ENCODE data around the gene NTN3. TPM values are rescaled to one million over a fixed set of nuclear protein-coding genes. Genes with fewer than 3 reads are reported as not detected.

NTN3 gene
- total RNA-seq, 1 experiment from 2014 or later = 0.39 TPM

DNA sequence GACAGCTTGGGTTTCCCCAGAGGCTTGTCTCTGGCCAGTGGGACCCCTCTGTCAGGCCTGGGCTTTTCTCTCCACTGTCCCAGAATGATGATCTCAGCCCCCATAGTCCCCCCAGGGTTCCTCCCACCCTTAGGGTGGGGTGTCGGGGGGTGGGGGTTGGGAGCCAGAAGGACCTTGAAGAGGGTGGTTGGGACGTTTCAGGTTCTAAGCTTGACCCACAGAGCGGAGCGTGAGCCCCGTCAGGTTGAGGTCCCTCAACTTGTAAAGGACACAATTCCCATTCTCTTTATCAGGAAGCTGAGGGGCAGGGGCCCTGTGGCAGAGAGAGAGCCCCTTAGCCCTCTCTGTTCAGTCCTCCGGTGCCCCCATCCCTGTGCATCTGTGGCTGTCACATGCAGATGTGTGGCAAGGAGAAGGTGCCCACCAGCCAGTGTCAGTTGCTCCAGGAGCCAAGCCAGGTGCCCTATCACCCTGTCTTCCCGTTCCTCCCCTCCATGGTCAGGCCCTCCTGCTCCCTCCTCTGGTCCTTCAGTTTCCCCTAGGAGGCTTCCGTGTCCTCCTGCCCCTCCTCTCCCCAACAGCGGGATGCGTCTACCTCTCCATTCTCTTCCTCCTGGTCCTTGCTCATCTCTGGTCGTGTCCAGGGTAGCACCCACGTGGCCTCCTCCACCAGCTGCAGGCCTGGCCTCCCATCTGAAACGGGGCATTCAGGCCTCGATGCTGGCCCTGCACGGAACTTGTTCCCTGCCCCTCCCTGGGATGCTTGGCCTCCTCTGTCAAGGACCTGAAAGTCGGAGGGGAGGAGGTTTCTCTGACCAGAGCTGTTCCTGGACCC lies 1.5 kb upstream of the NTN3 start:
- peaks cover 4% of the 10 kb centered on the region for H3K36me3 Mint-ChIP-seq (ENCODE audit: insufficient read depth, unreplicated experiment)
- H3K4me1 ChIP-seq = peaks cover 36% of the 10 kb centered on the region
- H3K4me3 Mint-ChIP-seq (ENCODE audit: unreplicated experiment) = peak overlapping the region; percentile 48
- H3K36me3 ChIP-seq (ENCODE audit: control insufficient read depth, insufficient read depth, low read length) = no peaks in the 10 kb centered on the region
- POLR2A ChIA-PET = interaction anchor here (1.7 kb wide), 1 partner anchor 10 kb away, joined by 8 read pairs; the partner anchor contains the start of gene TEDC2
- no TSS peak for BruUV-seq (replicated peaks)
- no peak overlapping the region for H3K27ac Mint-ChIP-seq (ENCODE audit: unreplicated experiment)
- CTCF ChIA-PET = interaction anchor here (1.2 to 1.7 kb wide), 2 partner anchors 32 to 54 kb away, joined by 3 to 14 read pairs; no protein-coding TSS in a partner anchor
- no peaks in the 10 kb centered on the region for H3K27me3 Mint-ChIP-seq (ENCODE audit: insufficient read depth, unreplicated experiment)
- no peaks in the 10 kb centered on the region for H3K9me3 ChIP-seq
- TF ChIP-seq, protein P1, sequence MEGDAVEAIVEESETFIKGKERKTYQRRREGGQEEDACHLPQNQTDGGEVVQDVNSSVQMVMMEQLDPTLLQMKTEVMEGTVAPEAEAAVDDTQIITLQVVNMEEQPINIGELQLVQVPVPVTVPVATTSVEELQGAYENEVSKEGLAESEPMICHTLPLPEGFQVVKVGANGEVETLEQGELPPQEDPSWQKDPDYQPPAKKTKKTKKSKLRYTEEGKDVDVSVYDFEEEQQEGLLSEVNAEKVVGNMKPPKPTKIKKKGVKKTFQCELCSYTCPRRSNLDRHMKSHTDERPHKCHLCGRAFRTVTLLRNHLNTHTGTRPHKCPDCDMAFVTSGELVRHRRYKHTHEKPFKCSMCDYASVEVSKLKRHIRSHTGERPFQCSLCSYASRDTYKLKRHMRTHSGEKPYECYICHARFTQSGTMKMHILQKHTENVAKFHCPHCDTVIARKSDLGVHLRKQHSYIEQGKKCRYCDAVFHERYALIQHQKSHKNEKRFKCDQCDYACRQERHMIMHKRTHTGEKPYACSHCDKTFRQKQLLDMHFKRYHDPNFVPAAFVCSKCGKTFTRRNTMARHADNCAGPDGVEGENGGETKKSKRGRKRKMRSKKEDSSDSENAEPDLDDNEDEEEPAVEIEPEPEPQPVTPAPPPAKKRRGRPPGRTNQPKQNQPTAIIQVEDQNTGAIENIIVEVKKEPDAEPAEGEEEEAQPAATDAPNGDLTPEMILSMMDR (IDR thresholded peaks at IDR 0.05; ENCODE audit: insufficient read depth in 1 of 2, low read depth in 1 of 2, low read length in 1 of 2, severe bottlenecking in 1 of 2, unreplicated experiment in 1 of 2) = no peak
- intact Hi-C loops (cut with micrococcal nuclease; ENCODE audit: unreplicated experiment) = no loop called here
- no peak overlapping the region for H3K4me3 ChIP-seq (ENCODE audit: low read depth, low read length)
- no peaks in the 10 kb centered on the region for H3K9me3 Mint-ChIP-seq (ENCODE audit: unreplicated experiment)
- DNase-seq = no peak
- peaks cover 11% of the 10 kb centered on the region for H3K4me1 Mint-ChIP-seq (ENCODE audit: low read depth, unreplicated experiment)
- no peaks in the 10 kb centered on the region for H3K27me3 ChIP-seq (replicated peaks; ENCODE audit: control insufficient read depth, insufficient read depth, low read length)

DNA sequence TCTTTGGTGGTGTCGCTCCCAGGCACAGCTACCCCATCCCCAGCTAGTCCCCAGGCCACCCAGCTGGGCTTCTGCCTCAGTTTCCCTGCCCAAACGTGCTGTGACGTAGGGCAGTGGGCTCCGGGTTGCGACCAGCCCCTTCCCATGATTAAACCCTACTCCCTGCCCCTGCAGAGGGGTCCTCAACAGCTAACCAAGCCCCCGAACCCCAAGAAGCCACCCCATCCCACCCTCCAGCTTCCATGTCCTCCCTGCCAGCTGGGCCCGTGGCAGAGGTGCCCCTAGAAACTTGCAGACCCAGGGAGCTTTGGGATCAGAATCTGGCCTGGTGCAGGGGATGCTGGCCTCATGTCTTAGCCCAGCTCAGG lies 879 bp upstream of the NTN3 start:
- TF ChIP-seq, protein P1 (IDR thresholded peaks at IDR 0.05; ENCODE audit: insufficient read depth in 1 of 2, low read depth in 1 of 2, low read length in 1 of 2, severe bottlenecking in 1 of 2, unreplicated experiment in 1 of 2) = no peak
- H3K4me3 ChIP-seq (ENCODE audit: low read depth, low read length) = no peak overlapping the region
- no TSS peak for BruUV-seq (replicated peaks)
- no peak for DNase-seq
- no peaks in the 10 kb centered on the region for H3K9me3 Mint-ChIP-seq (ENCODE audit: unreplicated experiment)
- POLR2A ChIA-PET = no interaction called here
- peaks cover 36% of the 10 kb centered on the region for H3K4me1 ChIP-seq
- CTCF ChIA-PET = interaction anchor here (0.7 kb wide), 1 partner anchor 18 kb away, joined by 3 read pairs; no protein-coding TSS in a partner anchor
- H3K27me3 Mint-ChIP-seq (ENCODE audit: insufficient read depth, unreplicated experiment) = no peaks in the 10 kb centered on the region
- H3K36me3 ChIP-seq (ENCODE audit: control insufficient read depth, insufficient read depth, low read length) = no peaks in the 10 kb centered on the region
- peaks cover 4% of the 10 kb centered on the region for H3K36me3 Mint-ChIP-seq (ENCODE audit: insufficient read depth, unreplicated experiment)
- no peaks in the 10 kb centered on the region for H3K27me3 ChIP-seq (replicated peaks; ENCODE audit: control insufficient read depth, insufficient read depth, low read length)
- no peaks in the 10 kb centered on the region for H3K9me3 ChIP-seq
- no peak overlapping the region for H3K27ac Mint-ChIP-seq (ENCODE audit: unreplicated experiment)
- peak overlapping the region; percentile 48 for H3K4me3 Mint-ChIP-seq (ENCODE audit: unreplicated experiment)
- H3K4me1 Mint-ChIP-seq (ENCODE audit: low read depth, unreplicated experiment) = peaks cover 11% of the 10 kb centered on the region
- intact Hi-C loops (cut with micrococcal nuclease; ENCODE audit: unreplicated experiment) = no loop called here

DNA sequence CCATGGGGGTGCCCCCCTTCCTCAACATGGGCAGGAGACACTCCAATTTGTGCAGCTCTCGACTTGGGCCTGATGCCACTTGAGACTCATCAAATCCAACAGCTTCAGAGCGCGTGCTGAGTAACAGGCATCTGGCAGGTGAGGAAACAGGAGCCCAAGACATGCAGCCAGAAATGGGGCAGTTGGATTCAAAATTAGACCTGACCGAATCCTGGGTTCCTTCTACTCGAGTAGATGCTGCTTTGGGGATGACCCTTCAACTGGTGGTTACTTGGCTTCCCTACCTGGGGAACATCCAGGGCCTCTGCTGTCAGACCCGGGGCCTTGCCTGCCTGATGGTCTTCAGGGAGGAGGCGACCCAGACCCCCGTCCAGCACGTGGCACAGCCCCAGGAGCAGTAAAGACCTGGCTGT lies 488 bp upstream of the NTN3 start:
- Mint-ChIP-seq H3K4me1 (ENCODE audit: low read depth, unreplicated experiment) (peaks cover 11% of the 10 kb centered on the region), H3K9me3 (ENCODE audit: unreplicated experiment) (no peaks in the 10 kb centered on the region), H3K27me3 (ENCODE audit: insufficient read depth, unreplicated experiment) (no peaks in the 10 kb centered on the region), H3K4me3 (ENCODE audit: unreplicated experiment) (peak overlapping the region; percentile 24), H3K27ac (ENCODE audit: unreplicated experiment) (no peak overlapping the region), H3K36me3 (ENCODE audit: insufficient read depth, unreplicated experiment) (peaks cover 6% of the 10 kb centered on the region)
- Histone ChIP-seq H3K4me1 (peaks cover 36% of the 10 kb centered on the region), H3K9me3 (no peaks in the 10 kb centered on the region), H3K4me3 (ENCODE audit: low read depth, low read length) (peak overlapping the region; percentile 14), H3K27me3 (replicated peaks; ENCODE audit: control insufficient read depth, insufficient read depth, low read length) (no peaks in the 10 kb centered on the region), H3K36me3 (ENCODE audit: control insufficient read depth, insufficient read depth, low read length) (no peaks in the 10 kb centered on the region)
- no peak for DNase-seq
- intact Hi-C loops (cut with micrococcal nuclease; ENCODE audit: unreplicated experiment) = no loop called here
- no TSS peak for BruUV-seq (replicated peaks)
- CTCF ChIA-PET = interaction anchor here (0.7 kb wide), 1 partner anchor 19 kb away, joined by 3 read pairs; no protein-coding TSS in a partner anchor
- POLR2A ChIA-PET = interaction anchor here (1.0 kb wide), 1 partner anchor 11 kb away, joined by 4 read pairs; the partner anchor contains the start of gene TEDC2
- TF ChIP-seq, protein P1 (IDR thresholded peaks at IDR 0.05; ENCODE audit: insufficient read depth in 1 of 2, low read depth in 1 of 2, low read length in 1 of 2, severe bottlenecking in 1 of 2, unreplicated experiment in 1 of 2) = no peak

Data from Caco-2 (cell line).